Measurements from ENCODE around the gene PARD6B.

The PARD6B gene

DNA sequence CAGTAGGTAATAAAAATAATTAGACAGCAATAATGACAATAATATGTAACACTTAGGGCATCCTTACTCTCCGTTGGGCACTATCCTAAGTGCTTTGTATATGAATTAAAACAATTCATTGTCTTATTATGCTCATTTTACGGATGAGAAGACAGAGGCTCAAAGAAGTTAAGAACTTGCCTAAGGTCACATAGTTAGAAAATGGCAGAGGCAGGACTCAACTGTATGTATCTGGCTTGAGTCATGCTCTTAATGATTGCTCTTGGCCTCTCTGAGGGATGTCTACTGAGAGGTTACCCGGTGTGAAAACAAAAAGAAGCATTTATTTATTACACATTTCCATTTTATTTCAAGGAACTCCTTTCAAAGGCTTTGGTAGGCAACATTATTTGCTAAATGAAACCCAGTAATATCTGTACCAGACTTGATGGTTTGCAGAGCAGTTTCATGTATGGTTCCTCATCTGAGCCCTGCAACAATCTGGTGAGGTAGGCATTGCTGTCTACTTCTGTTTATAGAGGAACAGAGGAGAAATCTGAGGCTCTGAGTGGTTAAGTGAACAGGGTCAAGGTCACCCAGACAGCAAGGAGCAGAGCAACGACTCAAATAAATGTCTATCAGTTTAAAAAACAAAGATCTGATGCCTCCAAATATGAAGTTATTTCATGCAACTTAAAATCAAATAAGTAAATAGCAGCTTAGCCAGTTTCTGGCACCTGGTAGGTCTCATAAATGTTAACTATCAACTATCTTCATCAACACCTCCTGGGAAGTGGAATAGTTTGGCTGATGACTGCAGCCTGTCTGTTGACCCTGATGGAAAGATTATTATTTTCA is 4.2 kb upstream of the PARD6B start:
- Histone ChIP-seq H3K4me2 (ENCODE audit: low read length) (peak overlapping the region; percentile 75), H3K27ac (ENCODE audit: low read length) (peak overlapping the region; percentile 73), H3K36me3 (replicated peaks; ENCODE audit: low read depth, low read length) (no peaks in the 10 kb centered on the region), H3K9me3 (ENCODE audit: insufficient read depth, low read length) (no peaks in the 10 kb centered on the region), H3K4me3 (ENCODE audit: low read length) (peak overlapping the region; percentile 55), H3K9ac (ENCODE audit: low read length) (peak overlapping the region; percentile 48), H4K20me1 (ENCODE audit: insufficient read depth, low read length) (peaks cover under 1% of the 10 kb centered on the region; the same call in 1 of the 2 replicates), H3K4me1 (ENCODE audit: low read length) (peaks cover 47% of the 10 kb centered on the region), H2AFZ (ENCODE audit: low read depth, low read length) (peak overlapping the region; percentile 70), H3K79me2 (ENCODE audit: low read length) (peaks cover 7% of the 10 kb centered on the region), H3K27me3 (ENCODE audit: low read depth, low read length) (peaks cover under 1% of the 10 kb centered on the region; the same call in 1 of the 2 replicates)
- TF ChIP-seq, protein P1, sequence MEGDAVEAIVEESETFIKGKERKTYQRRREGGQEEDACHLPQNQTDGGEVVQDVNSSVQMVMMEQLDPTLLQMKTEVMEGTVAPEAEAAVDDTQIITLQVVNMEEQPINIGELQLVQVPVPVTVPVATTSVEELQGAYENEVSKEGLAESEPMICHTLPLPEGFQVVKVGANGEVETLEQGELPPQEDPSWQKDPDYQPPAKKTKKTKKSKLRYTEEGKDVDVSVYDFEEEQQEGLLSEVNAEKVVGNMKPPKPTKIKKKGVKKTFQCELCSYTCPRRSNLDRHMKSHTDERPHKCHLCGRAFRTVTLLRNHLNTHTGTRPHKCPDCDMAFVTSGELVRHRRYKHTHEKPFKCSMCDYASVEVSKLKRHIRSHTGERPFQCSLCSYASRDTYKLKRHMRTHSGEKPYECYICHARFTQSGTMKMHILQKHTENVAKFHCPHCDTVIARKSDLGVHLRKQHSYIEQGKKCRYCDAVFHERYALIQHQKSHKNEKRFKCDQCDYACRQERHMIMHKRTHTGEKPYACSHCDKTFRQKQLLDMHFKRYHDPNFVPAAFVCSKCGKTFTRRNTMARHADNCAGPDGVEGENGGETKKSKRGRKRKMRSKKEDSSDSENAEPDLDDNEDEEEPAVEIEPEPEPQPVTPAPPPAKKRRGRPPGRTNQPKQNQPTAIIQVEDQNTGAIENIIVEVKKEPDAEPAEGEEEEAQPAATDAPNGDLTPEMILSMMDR (IDR thresholded peaks at IDR 0.05; ENCODE audit: low read depth, low read length), result no peak
- TF ChIP-seq EZH2phosphoT487 (IDR thresholded peaks at IDR 0.05; ENCODE audit: low read depth), result no peak

DNA sequence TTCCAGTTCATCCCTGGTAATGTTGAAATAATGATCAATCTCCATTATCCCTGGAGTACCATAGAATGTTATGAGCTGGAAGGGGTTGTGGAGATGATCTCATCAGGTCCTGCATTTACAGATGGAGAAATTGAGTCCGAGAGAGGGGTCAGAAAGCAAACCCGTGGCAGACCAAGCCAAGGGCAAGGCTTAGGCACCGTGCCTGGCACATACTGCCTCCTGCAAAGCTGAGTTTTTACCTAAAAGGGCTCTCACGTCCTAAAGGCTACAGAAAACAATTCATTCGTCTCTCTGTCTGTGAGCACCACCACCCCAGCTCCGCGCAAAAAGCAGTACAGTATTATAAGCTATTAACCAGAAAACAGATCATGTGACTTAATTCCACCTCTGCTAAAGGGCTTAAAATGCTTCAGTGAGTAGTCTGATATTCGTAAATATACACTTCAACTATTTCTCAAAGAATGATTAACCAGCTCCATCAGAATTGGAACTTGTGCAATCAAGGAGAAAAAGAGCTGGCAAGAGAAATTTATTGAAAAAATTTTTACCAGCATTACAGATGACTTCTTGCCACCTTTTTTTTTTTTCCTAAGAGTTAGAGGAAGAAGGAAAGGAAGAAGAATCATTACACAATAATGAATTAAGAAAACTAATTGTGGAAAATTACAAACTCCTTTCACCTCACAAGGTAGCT is 3.4 kb upstream of the PARD6B start:
- Histone ChIP-seq H2AFZ (ENCODE audit: low read depth, low read length) (peak overlapping the region; percentile 70), H3K27me3 (ENCODE audit: low read depth, low read length) (peaks cover 6% of the 10 kb centered on the region; the same call in 1 of the 2 replicates), H3K36me3 (replicated peaks; ENCODE audit: low read depth, low read length) (no peaks in the 10 kb centered on the region)

DNA sequence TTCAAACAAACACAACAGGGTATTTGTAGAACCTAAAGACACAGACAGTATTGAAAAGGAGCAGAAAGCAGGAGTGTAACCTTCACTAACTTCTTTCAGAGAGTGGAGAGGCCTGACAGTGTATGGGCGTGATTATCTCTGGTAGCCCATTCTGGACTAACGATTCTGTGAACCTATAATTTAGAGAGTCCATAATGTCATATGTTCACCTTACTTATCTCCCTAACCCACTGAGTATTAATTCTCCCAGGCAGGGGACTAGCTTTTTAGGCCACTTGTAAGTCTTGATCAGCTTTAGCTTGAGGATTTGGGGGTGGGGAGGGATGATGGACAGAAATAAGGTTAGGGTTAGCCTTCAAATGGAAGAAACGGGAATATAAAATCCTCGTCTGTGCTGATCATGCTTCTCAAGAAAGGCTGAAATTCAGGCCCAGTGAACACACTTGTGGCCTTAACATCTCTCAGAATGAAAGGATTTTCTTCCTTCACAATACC is 2.8 kb upstream of the PARD6B start:
- Histone ChIP-seq H3K27ac (ENCODE audit: low read length) (peak overlapping the region; percentile 73), H3K4me1 (ENCODE audit: low read length) (peaks cover 55% of the 10 kb centered on the region), H3K9ac (ENCODE audit: low read length) (peak overlapping the region; percentile 48), H3K9me3 (ENCODE audit: insufficient read depth, low read length) (no peaks in the 10 kb centered on the region), H3K4me2 (ENCODE audit: low read length) (peak overlapping the region; percentile 75), H3K79me2 (ENCODE audit: low read length) (peaks cover 20% of the 10 kb centered on the region), H3K36me3 (replicated peaks; ENCODE audit: low read depth, low read length) (no peaks in the 10 kb centered on the region), H3K27me3 (ENCODE audit: low read depth, low read length) (peaks cover 6% of the 10 kb centered on the region; the same call in 1 of the 2 replicates), H4K20me1 (ENCODE audit: insufficient read depth, low read length) (peaks cover 6% of the 10 kb centered on the region; the same call in 1 of the 2 replicates), H2AFZ (ENCODE audit: low read depth, low read length) (peak overlapping the region; percentile 70), H3K4me3 (ENCODE audit: low read length) (peak overlapping the region; percentile 55; the same call in 1 of the 2 replicates)
- TF ChIP-seq, protein P1 (IDR thresholded peaks at IDR 0.05; ENCODE audit: low read depth, low read length), result no peak
- TF ChIP-seq EZH2phosphoT487 (IDR thresholded peaks at IDR 0.05; ENCODE audit: low read depth), result no peak

More for the DNA sequence above, 3.4 kb upstream of the PARD6B start:
- Histone ChIP-seq H3K9ac (ENCODE audit: low read length) (peak overlapping the region; percentile 48), H3K79me2 (ENCODE audit: low read length) (peaks cover 15% of the 10 kb centered on the region), H3K4me3 (ENCODE audit: low read length) (peak overlapping the region; percentile 55), H3K27ac (ENCODE audit: low read length) (peak overlapping the region; percentile 73), H3K9me3 (ENCODE audit: insufficient read depth, low read length) (no peaks in the 10 kb centered on the region), H3K4me1 (ENCODE audit: low read length) (peaks cover 55% of the 10 kb centered on the region), H3K4me2 (ENCODE audit: low read length) (peak overlapping the region; percentile 75), H4K20me1 (ENCODE audit: insufficient read depth, low read length) (peaks cover 6% of the 10 kb centered on the region; the same call in 1 of the 2 replicates)
- TF ChIP-seq, protein P1 (IDR thresholded peaks at IDR 0.05; ENCODE audit: low read depth, low read length), result no peak
- TF ChIP-seq EZH2phosphoT487 (IDR thresholded peaks at IDR 0.05; ENCODE audit: low read depth), result no peak

Measured in OCI-LY3 (cell line).